ENCODE data around the gene TPRG1. TPM values are rescaled to one million over a fixed set of nuclear protein-coding genes. Genes with fewer than 3 reads are reported as not detected.

TPRG1 gene
- total RNA-seq, 2 donors from 2014 or later, result 0.69 to 1.3 TPM

GRCh38 chr3:189166321-189166720 lies 5.5 kb upstream of the TPRG1 start:
- no peaks in the 10 kb centered on the region for H3K36me3 ChIP-seq (ENCODE audit: control insufficient read depth, insufficient read depth, low read length)
- WGBS, 2 experiments (ENCODE audit: insufficient coverage in 1 of 2, insufficient read length in 1 of 2), result 76 to 81% methylated on average over 5 of the region's 5 CpGs
- H3K9me3 ChIP-seq (ENCODE audit: control insufficient read depth, low read length), result no peaks in the 10 kb centered on the region
- H3K27ac ChIP-seq (ENCODE audit: low read depth, low read length), result no peak overlapping the region
- no peak overlapping the region for H3K27ac Mint-ChIP-seq
- no peaks in the 10 kb centered on the region for H3K36me3 Mint-ChIP-seq (ENCODE audit: low read depth)
- H3K4me1 ChIP-seq (ENCODE audit: control insufficient read depth, insufficient read depth, low read length), result no peaks in the 10 kb centered on the region
- TF ChIP-seq CTCF (conservative IDR thresholded peaks at IDR 0.05), result no peak
- peaks cover 5% of the 10 kb centered on the region for H3K4me1 Mint-ChIP-seq
- no peak overlapping the region for H3K4me3 Mint-ChIP-seq
- H3K9me3 Mint-ChIP-seq, result no peaks in the 10 kb centered on the region
- no peak overlapping the region for H3K9ac ChIP-seq (ENCODE audit: extremely low read depth, low read length, poor library complexity, severe bottlenecking)
- no peaks in the 10 kb centered on the region for H3K27me3 Mint-ChIP-seq (ENCODE audit: insufficient read depth)
- no peak overlapping the region for H3K4me3 ChIP-seq (ENCODE audit: low read length)
- no peaks in the 10 kb centered on the region for H3K27me3 ChIP-seq (ENCODE audit: control insufficient read depth, insufficient read depth, low read length, poor library complexity, severe bottlenecking)
- DNase-seq, result no peak

GRCh38 chr3:189167027-189167766 lies 4.6 kb upstream of the TPRG1 start:
- no peaks in the 10 kb centered on the region for H3K36me3 Mint-ChIP-seq (ENCODE audit: low read depth)
- Histone ChIP-seq H3K27ac (ENCODE audit: low read depth, low read length) (no peak overlapping the region), H3K27me3 (ENCODE audit: control insufficient read depth, insufficient read depth, low read length, poor library complexity, severe bottlenecking) (no peaks in the 10 kb centered on the region)

GRCh38 chr3:189168711-189169110 lies 3.1 kb upstream of the TPRG1 start:
- peaks cover 12% of the 10 kb centered on the region for H3K4me1 Mint-ChIP-seq
- Histone ChIP-seq H3K36me3 (ENCODE audit: control insufficient read depth, insufficient read depth, low read length) (no peaks in the 10 kb centered on the region), H3K9ac (ENCODE audit: extremely low read depth, low read length, poor library complexity, severe bottlenecking) (no peak overlapping the region), H3K27me3 (ENCODE audit: control insufficient read depth, insufficient read depth, low read length, poor library complexity, severe bottlenecking) (no peaks in the 10 kb centered on the region), H3K9me3 (ENCODE audit: control insufficient read depth, low read length) (no peaks in the 10 kb centered on the region), H3K27ac (ENCODE audit: low read depth, low read length) (no peak overlapping the region), H3K4me3 (ENCODE audit: low read length) (no peak overlapping the region), H3K4me1 (ENCODE audit: control insufficient read depth, insufficient read depth, low read length) (peaks cover 7% of the 10 kb centered on the region)
- WGBS, 2 experiments (ENCODE audit: insufficient coverage in 1 of 2, insufficient read length in 1 of 2), result 80% methylated on average over 1 of the region's 1 CpG; no CpG with 5 or more reads in 1 of the 2 experiments
- no peak for TF ChIP-seq CTCF (conservative IDR thresholded peaks at IDR 0.05)
- no peak overlapping the region for H3K4me3 Mint-ChIP-seq
- no peaks in the 10 kb centered on the region for H3K36me3 Mint-ChIP-seq (ENCODE audit: low read depth)
- H3K27me3 Mint-ChIP-seq (ENCODE audit: insufficient read depth), result no peaks in the 10 kb centered on the region
- no peak for DNase-seq
- H3K9me3 Mint-ChIP-seq, result no peaks in the 10 kb centered on the region
- no peak overlapping the region for H3K27ac Mint-ChIP-seq

More at GRCh38 chr3:189167027-189167766, 4.6 kb upstream of the TPRG1 start:
- peak; percentile 49 for DNase-seq
- TF ChIP-seq CTCF (conservative IDR thresholded peaks at IDR 0.05), result no peak
- Mint-ChIP-seq H3K27me3 (ENCODE audit: insufficient read depth) (no peaks in the 10 kb centered on the region), H3K4me3 (no peak overlapping the region), H3K27ac (no peak overlapping the region), H3K4me1 (peaks cover 6% of the 10 kb centered on the region), H3K9me3 (no peaks in the 10 kb centered on the region)
- Histone ChIP-seq H3K9me3 (ENCODE audit: control insufficient read depth, low read length) (no peaks in the 10 kb centered on the region), H3K36me3 (ENCODE audit: control insufficient read depth, insufficient read depth, low read length) (no peaks in the 10 kb centered on the region), H3K4me1 (ENCODE audit: control insufficient read depth, insufficient read depth, low read length) (peaks cover 5% of the 10 kb centered on the region), H3K9ac (ENCODE audit: extremely low read depth, low read length, poor library complexity, severe bottlenecking) (no peak overlapping the region), H3K4me3 (ENCODE audit: low read length) (no peak overlapping the region)
- 92 to 100% methylated on average over 1 to 5 of the region's 5 CpGs for WGBS, 2 experiments (ENCODE audit: insufficient coverage in 1 of 2, insufficient read length in 1 of 2)

Data from endodermal cell (in vitro differentiated cells).